Dermis microvascular lymphatic vessel endothelial cell (primary cell): ENCODE measurements around the gene PNPLA2. TPM values are rescaled to one million over a fixed set of nuclear protein-coding genes. Genes with fewer than 3 reads are reported as not detected.

Source experiments
- DNase-seq, 2 donors: peaks; one replicate each; pipeline versions ENCODE4 v3.0.0 to v3.0.0-alpha.2; 2010; ENCODE audit warnings: low read depth in 2 of 2
- total RNA-seq: library from RNA; depleted of rRNA; stranded (reverse); fragments of >200 nt; gene quantifications from 2 replicates; pipeline ENCODE4 v1.2.1, GENCODE V29; 2014

PNPLA2 gene
- total RNA-seq, 1 donor from 2014 or later, result 29.5 TPM

- DNase-seq, result no peak
Measured at GRCh38 chr11:871472-871871, 52.8 kb downstream of the PNPLA2 start.

GRCh38 chr11:872799-873198 lies 54.1 kb downstream of the PNPLA2 start:
- no peak for DNase-seq

- DNase-seq, result no peak
Measured at GRCh38 chr11:873706-874105, 55.0 kb downstream of the PNPLA2 start.

Other genes starting within 250 kb of the PNPLA2 start
- gene PHRF1, start 242.4 kb upstream of the PNPLA2 start, total RNA-seq, result 16.8 and 23.8 TPM in 2 replicates
- gene IRF7, start 203.0 kb upstream of the PNPLA2 start, total RNA-seq, result 6.7 and 16.2 TPM in 2 replicates
- gene CDHR5, start 194.0 kb upstream of the PNPLA2 start, total RNA-seq, result not detected in 2 replicates
- gene SCT, start 191.7 kb upstream of the PNPLA2 start, total RNA-seq, result not detected in 2 replicates
- under 0.01 TPM in 1 of 2 replicates, not detected in the other for gene DRD4, start 181.6 kb upstream of the PNPLA2 start, total RNA-seq
- gene DEAF1, start 123.7 kb upstream of the PNPLA2 start, total RNA-seq, result 30.9 and 37.6 TPM in 2 replicates
- gene TMEM80, start 123.1 kb upstream of the PNPLA2 start, total RNA-seq, result 7.6 and 15.3 TPM in 2 replicates
- gene EPS8L2, start 112.7 kb upstream of the PNPLA2 start, total RNA-seq, result 2.7 and 3.0 TPM in 2 replicates
- 112 and 113 TPM in 2 replicates for gene TALDO1, start 71.5 kb upstream of the PNPLA2 start, total RNA-seq
- gene GATD1, start 41.4 kb upstream of the PNPLA2 start, total RNA-seq, result 19.3 and 32.4 TPM in 2 replicates
- gene CEND1, start 28.8 kb upstream of the PNPLA2 start, total RNA-seq, result under 0.01 and 0.13 TPM in 2 replicates
- gene SLC25A22, start 20.6 kb upstream of the PNPLA2 start, total RNA-seq, result 4.0 and 7.7 TPM in 2 replicates
- gene PIDD1, start 13.7 kb upstream of the PNPLA2 start, total RNA-seq, result 4.5 and 4.9 TPM in 2 replicates
- gene RPLP2, start 8.9 kb upstream of the PNPLA2 start, total RNA-seq, result 253 and 338 TPM in 2 replicates
- gene CRACR2B, start 9.0 kb downstream of the PNPLA2 start, total RNA-seq, result 12.1 and 16.9 TPM in 2 replicates
- 498 and 1,021 TPM in 2 replicates for gene CD151, start 14.0 kb downstream of the PNPLA2 start, total RNA-seq
- gene POLR2L, start 23.6 kb downstream of the PNPLA2 start, total RNA-seq, result 200 and 256 TPM in 2 replicates
- 73.4 and 118 TPM in 2 replicates for gene TSPAN4, start 23.9 kb downstream of the PNPLA2 start, total RNA-seq
- gene CHID1, start 91.9 kb downstream of the PNPLA2 start, total RNA-seq, result 29.5 and 39.8 TPM in 2 replicates
- gene AP2A2, start 107.0 kb downstream of the PNPLA2 start, total RNA-seq, result 25.9 and 37.6 TPM in 2 replicates
- not detected in 2 replicates for gene MUC6, start 217.8 kb downstream of the PNPLA2 start, total RNA-seq